ENCODE results near the gene SORBS1.

Gene SORBS1

DNA sequence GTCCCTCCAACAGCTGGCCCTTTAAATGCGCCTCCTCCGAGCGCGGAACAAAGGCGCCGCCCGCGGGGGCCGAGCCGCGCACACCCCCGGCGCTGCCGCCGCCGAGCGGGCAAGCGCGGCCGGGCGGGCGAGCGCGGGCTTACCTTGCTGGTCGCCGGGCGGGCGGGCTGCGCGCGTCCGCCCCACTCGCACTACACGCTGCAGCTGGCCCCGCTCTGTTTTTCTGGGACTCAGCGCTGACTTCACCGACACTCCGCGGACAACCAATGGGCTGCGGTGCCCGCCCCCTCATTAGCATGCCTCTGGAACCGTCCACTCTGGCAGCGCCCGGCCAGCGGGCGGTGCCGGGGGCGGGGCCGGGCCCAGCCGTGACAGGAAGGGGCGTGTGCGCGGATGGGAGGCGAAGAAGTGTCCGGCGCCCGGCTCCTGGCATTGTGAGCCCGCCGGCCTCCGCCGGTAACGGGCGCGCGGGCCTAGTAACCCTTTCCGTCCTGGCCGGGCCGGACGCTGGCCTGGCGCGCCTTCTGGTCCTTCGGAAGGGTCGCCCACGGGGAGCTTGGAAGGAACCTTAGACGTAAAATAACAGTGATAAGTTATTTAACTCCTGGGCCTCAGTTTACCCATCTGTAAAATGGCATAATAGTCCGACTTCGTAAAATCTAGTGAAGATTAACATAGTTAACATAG lies at the start of gene SORBS1:
Gene SORBS1, minus strand, starts transcription at position 195 of the 687 bp plus-strand sequence. CDS start 120,236 bp downstream, outside the sequence.
- DNase-seq, result peak; percentile 96

DNA sequence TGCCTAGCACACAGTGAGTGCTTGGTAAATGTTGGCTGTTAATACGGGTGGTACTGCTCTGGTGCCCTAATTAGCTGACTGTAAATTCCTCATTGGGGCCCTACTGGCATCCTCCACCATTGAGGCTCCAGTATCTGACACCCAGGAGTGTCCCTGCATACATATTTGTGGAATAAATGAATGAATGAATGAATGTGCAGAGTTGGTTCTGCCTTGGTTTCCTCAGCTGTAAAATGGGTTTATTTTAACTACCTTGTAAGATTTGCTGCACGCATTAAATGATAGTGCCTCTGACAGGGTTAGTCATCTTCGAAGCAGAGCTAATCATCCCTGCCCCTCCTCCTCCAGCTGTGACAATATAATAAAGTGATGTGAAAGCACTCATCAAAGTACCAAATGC lies 49.6 kb upstream of the SORBS1 start:
- DNase-seq, result no peak

DNA sequence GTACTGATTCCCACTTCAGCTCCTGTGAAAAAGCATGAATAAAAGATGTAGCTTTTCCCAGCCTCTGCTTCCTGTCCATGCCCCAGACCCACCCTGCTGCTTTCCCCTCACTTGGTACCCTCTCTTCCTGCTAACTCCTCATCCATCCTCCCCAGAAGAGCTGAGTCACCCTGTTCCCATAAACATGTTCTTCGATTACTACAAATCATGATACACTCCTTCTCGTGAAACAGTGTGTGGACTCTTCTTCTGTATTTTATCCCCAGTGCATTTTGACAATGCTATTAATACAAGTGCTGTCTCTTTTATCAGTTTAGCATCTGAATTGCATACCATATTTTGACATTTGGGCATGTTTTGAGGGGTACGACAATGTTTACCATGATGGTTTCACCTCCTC lies 45.8 kb upstream of the SORBS1 start:
- DNase-seq, result no peak

DNA sequence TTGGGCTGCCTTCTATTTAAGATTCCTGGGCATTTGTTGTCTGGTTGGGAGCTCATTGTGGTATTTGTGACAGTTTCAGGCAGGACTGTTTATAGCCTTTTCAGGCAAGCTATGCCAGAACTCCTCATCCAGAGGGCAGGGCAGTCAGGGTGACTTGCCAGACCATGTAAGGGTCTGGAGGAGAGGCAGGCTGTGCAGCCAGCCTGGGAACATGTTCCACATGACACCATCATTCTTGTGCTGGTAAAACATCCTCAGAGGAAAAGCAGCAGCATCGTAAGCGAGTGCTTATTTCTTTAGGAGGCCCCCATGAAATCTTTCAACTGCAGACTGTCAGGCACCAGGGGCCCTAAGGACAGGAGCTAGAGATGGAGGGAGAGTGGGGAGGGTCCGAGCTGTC lies 44.0 kb upstream of the SORBS1 start:
- DNase-seq, result no peak

DNA sequence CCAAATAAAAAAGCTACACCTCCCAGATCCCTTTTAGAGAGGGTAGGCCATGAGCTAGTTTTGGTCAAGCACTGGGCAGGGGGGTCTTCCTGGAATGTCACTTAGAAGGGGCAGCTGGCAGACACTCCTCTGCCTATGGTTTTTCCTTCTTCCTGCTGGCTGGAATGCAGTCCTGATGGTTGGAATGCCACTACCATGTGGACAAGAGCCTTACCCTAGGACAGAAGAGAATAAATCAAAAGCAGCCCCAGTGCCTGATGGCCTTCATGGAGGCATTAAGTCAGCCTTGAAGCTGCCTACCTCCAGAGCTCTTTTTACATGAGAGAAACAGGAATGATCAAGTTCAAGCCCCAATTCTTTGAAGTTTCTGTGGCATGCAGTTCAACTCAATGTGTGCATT lies 43.5 kb upstream of the SORBS1 start:
- DNase-seq, result no peak

DNA sequence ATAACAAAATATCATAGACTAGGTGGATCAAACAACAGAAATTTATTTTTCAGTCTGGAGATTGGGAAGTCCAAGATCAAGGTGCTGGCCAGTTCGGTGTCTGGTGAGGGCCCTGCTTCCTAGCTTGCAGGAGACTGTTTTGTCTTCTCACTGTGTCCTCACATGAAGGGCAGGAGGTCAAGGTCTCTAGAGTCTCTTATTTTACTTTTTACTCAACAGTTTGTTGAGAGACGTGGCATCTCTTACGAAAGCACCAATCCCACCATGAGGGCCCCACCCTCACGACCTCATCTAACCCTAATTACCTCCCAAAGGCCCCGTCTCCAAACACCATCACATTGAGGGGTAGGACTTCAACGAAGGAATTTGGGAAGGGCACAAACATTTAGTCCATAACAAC lies 41.2 kb upstream of the SORBS1 start:
- DNase-seq, result no peak

DNA sequence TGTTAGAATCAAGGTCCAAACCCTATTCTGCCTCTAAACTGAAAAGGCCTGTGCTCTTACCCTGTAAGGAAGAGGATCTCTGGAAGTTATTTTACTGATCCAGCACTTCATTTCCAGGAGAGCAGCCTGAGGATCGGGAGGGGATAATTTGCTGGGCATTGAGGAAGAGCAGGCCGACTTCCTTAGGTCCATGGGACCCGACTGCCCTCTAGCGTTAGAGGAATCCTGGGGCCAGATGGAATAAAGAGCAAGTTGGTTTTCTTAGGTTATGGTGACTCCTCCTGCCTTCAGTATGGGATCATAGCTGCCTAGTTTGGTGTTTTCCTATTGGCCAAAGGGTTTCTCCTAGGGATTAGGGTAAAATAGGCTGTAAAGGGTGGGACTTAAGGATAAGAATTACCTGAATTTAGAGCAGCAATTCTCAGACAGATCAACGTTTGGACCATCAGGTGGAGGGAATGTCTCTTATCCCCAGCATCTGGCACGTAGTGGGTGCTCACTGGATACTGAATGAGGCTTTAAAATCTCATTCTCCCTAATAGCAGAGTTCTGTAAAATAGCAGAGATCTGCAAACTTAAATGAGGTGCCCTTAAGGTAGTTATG lies 40.0 kb upstream of the SORBS1 start:
- DNase-seq, result peak; percentile 86

DNA sequence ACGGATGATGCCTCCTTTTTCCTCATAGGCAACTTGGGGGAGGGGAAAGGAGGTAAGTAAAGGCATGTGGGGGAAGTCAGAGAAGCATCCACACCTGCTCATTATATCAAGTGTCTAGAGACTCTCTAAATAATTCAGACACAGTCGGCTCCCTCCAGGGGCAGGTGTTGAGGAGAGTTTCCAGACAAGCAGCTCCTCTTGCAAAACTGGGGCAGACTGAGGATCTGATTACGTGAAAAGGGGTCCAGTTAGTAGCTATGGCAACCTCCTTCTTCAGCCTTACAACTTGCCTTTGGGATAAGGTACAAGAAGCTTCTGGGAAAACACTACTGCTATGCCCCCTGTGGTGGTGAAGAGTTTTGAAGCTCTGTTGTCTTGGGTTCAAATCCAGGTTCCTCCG lies 39.0 kb upstream of the SORBS1 start:
- no peak for DNase-seq

DNA sequence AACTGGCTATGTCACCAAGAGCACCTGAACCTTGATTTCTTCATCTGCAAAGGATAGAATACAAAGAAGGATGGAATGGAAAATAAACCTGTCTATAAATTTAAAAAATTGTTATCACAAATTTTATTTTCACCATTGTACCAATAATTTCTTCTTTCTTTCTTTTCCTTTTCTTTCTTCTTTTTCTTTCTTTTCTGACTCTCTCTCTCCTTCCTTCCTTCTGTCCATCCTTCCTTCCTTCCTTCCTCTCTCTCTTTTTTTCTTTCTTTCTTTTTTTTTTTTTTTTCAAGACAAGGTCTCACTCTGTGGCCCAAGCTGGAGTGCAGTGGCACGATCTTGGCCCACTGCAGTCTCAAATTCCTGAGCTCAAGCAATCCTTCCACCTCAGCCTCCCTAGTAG lies 36.6 kb upstream of the SORBS1 start:
- no peak for DNase-seq

DNA sequence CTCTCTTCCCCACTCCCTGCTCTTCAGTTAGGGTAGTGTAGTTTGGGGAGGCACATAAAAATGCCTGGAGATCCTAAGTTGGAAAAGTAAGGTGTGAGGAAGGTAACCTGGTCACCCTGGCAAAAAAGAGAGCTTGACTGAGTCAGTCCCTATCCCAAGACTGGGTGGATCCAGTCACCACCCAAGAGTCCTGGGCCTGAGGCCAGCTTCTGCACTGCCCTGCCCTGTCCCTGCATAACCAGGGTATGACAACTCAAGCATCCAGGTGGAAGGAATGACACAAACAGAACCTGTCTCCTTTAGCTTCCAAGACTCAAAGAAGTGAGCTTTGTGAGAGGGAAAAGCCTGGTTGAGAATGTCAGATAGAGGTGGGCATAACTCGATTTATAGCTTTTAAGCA lies 26.9 kb upstream of the SORBS1 start:
- no peak for DNase-seq

DNA sequence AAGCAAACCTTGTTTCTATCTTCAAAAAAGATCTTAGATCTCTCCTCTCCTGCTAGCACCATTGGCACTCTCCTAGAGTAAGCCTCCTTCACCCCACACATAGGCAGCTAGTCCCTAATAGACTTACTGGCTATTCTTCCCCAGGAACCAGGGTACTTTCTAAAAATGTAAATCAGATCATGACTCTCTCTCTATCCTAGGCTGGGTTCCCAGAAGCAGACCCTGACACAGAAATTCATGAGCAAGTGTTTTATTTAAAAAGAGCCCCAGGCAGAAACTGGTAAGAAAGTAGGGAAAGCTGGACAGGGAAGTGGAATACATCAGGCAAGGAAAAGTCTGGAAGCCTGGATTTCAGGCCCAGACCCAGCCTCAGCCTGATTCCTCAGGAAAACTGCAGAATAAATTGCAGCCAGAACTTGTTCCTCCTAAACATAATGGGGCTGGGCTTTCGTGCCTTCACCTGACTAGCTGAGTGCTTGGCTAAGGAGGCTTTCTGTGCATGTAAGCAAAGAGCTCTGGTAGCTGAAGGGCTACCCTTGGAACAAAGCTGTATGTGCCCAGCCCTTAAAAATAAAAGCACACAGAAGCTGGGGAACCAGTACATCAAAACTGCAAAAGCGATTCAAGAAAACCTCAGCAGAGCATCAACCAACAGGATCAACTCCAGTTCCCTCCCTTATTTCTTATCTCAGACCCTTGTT lies 18.8 kb upstream of the SORBS1 start:
- DNase-seq, result no peak

DNA sequence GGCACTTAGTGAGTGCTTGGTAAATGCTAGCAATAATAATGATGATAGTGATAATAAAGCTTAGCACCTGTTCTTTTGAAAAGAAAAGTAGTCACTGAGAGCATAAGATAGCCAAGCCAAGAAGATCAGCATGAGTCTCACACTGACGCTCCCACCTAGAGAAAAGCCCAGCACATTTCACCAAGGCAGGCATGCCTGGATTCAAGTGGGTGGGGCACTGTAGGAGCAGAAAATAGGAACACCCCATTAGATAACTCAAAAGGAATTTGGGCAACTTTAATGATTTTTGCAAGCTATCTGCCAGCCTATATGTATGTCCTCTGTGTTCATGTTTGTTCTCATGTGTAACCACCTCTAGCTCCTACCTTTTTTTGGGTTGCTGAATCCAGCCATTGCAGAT lies 18.1 kb upstream of the SORBS1 start:
- no peak for DNase-seq

DNA sequence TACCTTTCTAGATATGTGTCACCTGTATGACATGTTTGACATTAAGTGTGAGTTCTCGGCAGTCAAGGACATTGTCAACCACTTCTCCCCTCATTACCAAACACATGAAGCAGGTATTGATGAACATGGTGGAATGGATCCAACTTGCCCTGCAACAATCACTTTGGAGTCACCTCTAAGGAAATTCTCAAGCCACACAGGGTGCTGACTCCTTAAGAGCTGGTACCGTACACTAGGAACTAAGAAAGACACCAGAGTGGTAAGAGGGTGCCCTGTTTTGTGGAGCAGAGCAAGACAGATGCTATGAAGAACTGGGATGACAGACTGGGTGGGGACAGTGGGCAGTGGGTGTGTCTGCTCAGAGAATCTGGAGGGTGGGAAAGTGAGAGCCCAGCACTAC lies 17.4 kb upstream of the SORBS1 start:
- DNase-seq, result no peak

DNA sequence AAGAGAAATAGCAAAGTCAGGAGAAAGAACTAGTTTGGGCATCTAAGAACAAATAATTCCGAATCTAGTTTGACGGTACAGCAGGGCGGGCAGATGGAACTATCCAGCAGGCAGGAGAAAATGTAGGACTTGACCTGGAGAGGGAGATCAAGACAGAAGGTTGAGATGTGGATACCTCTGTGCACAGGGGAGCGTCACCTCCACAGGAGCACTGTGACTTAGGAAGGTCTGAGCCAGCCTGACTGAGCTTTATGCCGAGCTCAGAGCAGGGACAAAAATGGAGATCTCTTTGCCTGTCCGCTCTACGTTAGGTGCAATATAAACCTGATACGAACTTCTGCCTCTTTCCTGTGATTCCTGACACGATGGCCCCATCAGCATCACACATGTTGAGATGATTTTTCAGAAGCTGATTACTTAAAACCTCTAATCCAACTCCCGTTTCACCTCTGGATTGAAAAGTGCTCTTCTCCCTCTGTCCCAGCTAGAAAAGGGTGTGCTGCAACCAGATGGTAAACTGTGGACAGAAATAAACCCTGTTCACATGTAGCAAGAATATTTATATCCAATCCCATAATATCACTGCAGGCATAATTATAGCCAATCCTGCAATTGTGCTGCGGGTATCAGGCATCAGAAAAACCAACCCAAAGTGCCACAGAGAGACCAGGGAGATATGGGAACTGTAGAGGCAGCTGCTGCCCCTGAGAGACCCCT lies 13.6 kb upstream of the SORBS1 start:
- no peak for DNase-seq

DNA sequence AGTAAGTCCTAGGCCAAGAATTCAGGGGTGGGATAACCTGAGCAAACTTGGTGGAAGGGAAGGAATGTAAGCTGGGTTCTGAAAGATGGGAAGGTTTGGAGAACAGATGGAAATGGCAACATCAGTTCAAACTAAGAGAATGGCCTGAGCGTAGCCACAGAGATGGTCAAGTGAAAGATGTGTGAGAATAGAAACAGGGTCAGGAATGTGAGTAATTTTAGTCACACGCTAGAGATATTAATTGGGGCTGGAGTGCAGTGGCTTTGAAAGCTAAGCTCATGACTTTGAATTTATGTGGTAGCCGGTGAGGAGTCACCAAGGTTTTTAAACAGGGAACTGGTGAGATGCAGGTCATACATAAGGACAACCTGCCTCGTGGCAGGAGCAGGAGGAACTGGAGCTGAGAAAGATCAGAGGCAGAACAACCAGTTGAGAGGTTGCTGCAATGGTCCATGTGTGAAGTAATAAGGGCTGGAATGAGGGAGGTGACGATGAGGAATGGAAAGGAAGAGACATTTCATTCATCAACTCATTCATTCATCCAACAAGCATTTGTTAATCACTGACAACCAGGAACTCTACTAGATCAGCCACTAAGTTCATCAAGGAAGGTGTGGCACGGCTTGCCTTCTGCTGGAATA lies 12.9 kb upstream of the SORBS1 start:
- no peak for DNase-seq

DNA sequence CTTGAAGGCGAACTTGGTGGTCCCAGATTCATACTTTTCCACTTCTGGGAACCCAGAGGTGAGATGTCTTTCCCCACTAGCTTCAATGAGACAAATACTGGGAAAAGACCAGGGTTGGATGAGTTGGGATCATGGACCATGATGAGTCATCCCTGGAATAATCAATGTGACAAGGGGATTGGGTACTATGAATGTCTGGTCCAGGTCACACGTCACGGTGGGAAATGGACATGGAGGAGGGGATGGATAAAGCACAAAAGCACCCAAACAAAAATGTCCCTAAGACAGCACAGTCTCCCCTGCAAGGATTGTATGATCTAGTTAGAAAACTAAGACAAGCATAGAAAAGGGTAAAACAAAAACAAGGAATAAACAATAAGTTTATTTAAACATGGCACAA lies 12.4 kb upstream of the SORBS1 start:
- no peak for DNase-seq

DNA sequence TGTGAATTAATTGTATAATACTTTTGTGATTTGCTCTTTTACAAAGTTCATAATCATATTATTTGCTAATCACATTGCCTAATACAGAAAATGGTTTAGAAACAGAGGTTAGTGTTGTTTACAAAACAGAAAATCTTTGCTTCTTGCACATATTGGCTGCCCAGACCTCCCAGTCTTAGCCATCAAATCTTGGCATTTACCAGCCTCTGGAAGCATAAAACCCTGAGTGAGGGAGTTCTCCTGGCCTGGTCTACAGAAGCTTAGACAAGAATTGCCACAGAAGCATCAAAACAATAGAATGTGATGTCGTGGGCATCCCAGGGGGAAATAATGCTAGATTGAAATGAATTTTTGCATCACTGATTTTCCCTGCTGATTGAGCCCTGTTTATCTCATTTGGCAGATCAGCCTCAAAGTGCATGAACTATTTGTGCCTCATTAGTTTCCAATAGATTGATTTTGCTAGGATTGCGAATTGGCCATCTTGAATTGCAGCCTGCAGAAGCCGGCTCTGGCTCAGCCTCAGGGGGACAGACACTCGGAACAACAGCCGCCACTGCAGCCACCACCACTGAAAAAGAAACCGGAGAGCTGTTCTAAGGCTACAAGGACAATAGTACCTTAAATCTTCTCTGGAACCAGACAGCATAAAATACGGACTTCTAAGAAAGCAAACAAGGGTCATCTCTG lies 11.1 kb upstream of the SORBS1 start:
- no peak for DNase-seq

DNA sequence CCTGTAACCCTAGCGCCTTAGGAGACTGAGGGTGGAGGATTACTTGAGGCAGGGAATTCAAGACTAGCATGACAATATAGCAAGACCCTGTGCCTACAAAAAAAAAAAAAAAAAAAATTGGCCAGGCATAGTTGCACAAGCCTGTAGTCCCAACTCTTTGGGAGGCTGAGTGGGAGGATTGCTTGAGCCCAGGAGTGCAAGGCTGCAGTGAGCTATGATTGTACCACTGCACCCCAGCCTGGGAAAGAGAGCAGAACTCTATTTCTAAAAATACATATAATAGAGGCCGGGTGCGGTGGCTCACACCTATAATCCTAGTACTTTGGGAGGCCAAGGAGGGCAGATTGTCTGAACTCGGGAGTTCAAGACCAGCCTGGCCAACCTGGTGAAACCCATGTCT lies 10.2 kb upstream of the SORBS1 start:
- no peak for DNase-seq

DNA sequence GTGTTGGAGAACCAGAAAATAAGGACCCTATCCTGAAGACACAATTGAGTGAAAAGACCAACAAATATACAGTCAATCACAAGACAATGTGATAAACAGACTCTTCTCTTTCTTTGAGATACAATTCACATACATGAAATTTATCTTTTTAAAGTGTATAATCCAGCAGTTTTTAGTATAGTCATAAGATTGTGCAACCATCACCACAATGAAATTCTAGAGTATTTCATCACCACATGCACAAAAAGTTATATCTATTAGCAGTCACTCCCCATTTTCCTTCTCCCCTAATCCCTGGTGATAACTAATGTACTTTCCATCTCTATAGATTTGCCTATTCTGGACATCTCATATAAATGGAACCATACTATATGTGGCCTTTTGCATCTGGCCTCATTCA lies 8.2 kb upstream of the SORBS1 start:
- DNase-seq, result no peak

DNA sequence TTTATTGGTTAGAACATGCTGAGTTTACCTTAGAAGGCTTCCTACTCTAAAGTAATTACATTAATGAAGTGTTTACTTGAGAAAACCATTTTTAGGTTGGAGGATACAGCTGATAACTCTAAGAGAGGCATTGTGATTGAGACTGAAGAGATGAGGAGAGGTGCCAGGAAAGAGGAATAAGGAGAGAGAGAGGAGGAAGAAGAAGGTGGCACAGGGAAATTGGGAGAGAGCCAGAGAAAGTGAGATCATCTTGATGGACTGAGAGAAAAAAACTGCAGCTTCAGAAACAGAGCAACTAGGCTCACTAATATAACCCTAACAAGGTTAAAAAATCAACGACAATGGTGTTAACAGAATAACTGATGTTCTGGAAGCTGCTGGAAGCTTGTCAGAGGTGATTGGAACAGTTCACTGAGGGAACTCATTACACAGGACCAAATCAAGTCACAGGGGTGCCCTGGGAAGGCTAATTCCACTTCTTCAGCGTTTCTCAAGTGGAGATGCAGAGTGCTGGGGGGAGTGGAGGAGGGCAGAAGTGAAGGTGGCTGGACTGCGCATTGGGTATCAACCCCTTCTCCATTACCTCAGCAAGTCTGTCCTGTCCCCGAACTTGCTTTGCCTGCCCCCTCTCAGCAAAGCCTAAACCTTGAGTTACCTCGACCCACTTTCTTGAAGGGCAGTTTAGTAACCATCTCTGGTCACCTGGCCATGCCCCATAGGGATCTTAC lies 6.9 kb upstream of the SORBS1 start:
- DNase-seq, result no peak

DNA sequence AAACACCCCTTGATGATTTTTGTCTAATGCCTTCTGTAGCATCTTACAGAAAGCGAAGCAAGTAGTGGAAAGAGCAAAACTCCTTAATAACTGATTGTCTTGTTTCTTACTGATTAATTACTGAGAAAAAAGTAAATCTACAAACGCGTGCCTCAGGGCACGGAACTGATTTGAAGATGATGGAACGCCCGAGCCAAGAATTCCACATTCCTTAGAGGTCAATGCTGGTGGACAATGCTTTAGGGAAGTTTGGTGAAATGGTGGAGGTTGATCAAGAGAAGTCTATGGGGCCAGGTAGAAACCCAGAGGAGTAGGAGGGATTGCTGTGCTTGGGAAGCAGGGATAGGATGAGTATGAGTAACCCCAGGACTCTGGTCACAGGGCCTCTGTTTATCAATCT lies 5.0 kb upstream of the SORBS1 start:
- DNase-seq, result no peak

DNA sequence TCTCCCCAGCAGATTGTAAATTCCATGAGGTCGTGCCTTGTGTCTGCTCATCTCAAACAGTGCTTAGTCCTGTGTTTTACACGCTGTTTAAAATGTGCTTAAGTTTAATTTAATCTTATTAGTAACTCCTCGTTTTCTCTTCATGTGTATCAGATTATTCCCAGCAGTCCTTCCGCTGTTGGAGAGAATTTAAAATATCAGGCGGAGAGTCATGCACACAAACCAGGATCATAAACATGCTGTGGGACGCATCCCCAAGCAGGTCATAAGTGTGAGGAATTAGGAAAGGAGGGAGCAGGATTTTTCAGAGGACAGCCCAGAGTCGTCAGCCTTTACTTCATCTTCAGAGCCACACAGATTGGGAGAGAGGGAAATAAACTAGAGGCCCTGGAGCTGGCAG lies 4.2 kb upstream of the SORBS1 start:
- no peak for DNase-seq

Measured in right forelimb (tissue), 1 donor.